Right lobe of liver (tissue), 6 donors: ENCODE data around the gene SSC4D. TPM values are rescaled to one million over a fixed set of nuclear protein-coding genes. Genes with fewer than 3 reads are reported as not detected.
A peak's percentile ranks its signal among the peaks of the same experiment; 100 is the strongest.

Source experiments
- ATAC-seq, 4 donors: fragments of 200-7000 bp; cut with Tn5 transposase; one replicate each; pipeline ENCODE4 v1.9.1; 2020; ENCODE audit warnings: mild to moderate bottlenecking in 4 of 4, moderate library complexity in 4 of 4
- DNase-seq, 3 donors: peaks; one replicate each; pipeline ENCODE4 v3.0.0-alpha.2; 2020
- H3K27ac ChIP-seq, 3 donors: fragments of 200-600 bp; one replicate each; pipeline ENCODE4 v1.8.0; 2022
- H3K27me3 ChIP-seq, 2 donors: fragments of 200-600 bp; one replicate each; pipeline ENCODE4 v1.8.0; 2022
- H3K36me3 ChIP-seq, 4 donors: fragments of 200-600 bp; sonication (generic) in 1 of 4; one replicate each; pipeline versions ENCODE4 v1.5.1 to v1.8.0; 2017 to 2022; ENCODE audit warnings: control low read depth in 1 of 4
- H3K4me1 ChIP-seq, 4 donors: fragments of 200-600 bp; sonication (generic) in 1 of 4; one replicate each; pipeline versions ENCODE4 v1.5.1 to v1.8.0; 2017 to 2022; ENCODE audit warnings: control low read depth in 1 of 4
- H3K4me3 ChIP-seq, 3 donors: fragments of 200-600 bp; one replicate each; pipeline ENCODE4 v1.8.0; 2022
- H3K9me3 ChIP-seq, 4 donors: fragments of 200-600 bp; sonication (generic) in 1 of 4; one replicate each; pipeline versions ENCODE4 v1.5.1 to v1.8.0; 2017 to 2022; ENCODE audit warnings: control low read depth in 1 of 4
- POLR2A ChIP-seq: fragments of 450-650 bp; IDR thresholded peaks from one replicate; pipeline ENCODE4 v1.6.1; 2017; ENCODE audit warnings: antibody characterized with exemption, mild to moderate bottlenecking
- WGBS: methylation state at CpG from one replicate; pipeline ENCODE4 v1.1.6; 2018; ENCODE audit warnings: low coverage, low lambda C conversion rate; ENCODE audit not compliant: insufficient coverage; ENCODE audit errors: missing lambda C conversion rate; 5-methylcytosine and 5-hydroxymethylcytosine counted together
- intact Hi-C, 2 donors: fragments of 100-400 bp; cut with DNase I; formaldehyde crosslinking; loops; one replicate each; pipeline versions ENCODE4 v1.11.2 to v1.14.1; 2022
- total RNA-seq, 6 experiments: library from RNA; depleted of rRNA in 2 of 6; stranded (reverse); fragments of >200 nt in 2 of 6; fragmentation: NEBNext Ultra II Directional in 3 of 6; extraction: Animal tissue kit (Norgen Biotek cat#: 25700) in 3 of 6; gene quantifications; one replicate each; pipeline versions ENCODE4 v1.1.0 to v1.2.4, GENCODE V29; 2016 to 2023
- TF ChIP-seq, protein P1 (sequence below), 4 donors: fragments of 200-600 bp in 3 of 4; fragments of 450-650 bp in 1 of 4; IDR thresholded peaks; one replicate each; pipeline versions ENCODE4 v1.5.1 to v1.8.0; 2016 to 2022; ENCODE audit warnings: antibody characterized with exemption in 4 of 4, mild to moderate bottlenecking in 2 of 4
- donor health status: DM: no; HTN: yes; CAD: no.
- donor health status: DM: no; HTN: no; CAD: no.
- donor health status: DM: no; HTN: no; CAD: no.
- donor health status: DM: no; HTN: yes; CAD: no.
- donor health status: DM: no; HTN: yes; CAD: no.

Gene SSC4D
- total RNA-seq, 6 experiments from 2014 or later: 1.2 to 2.6 (median 1.2) TPM

DNA sequence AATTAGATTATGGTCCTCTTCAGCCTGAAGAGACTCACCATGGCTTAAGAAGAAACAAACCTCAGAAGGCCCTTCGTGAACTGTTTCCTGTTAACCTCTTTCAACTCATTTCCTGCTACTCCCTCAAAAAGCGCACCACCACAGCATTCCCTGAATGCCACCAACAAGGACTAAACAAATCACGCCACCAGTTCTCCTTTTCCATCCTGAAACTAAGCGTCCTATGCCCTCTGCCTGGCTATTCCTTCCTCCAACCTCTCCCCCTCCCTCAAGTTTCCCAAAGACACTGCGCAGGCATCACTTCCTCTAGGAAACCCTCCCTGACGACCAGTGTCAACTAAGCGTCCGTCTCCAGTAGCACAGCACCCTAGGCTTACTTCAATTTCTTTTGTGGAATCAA lies 62.7 kb downstream of the SSC4D start:
- TF ChIP-seq, protein P1, sequence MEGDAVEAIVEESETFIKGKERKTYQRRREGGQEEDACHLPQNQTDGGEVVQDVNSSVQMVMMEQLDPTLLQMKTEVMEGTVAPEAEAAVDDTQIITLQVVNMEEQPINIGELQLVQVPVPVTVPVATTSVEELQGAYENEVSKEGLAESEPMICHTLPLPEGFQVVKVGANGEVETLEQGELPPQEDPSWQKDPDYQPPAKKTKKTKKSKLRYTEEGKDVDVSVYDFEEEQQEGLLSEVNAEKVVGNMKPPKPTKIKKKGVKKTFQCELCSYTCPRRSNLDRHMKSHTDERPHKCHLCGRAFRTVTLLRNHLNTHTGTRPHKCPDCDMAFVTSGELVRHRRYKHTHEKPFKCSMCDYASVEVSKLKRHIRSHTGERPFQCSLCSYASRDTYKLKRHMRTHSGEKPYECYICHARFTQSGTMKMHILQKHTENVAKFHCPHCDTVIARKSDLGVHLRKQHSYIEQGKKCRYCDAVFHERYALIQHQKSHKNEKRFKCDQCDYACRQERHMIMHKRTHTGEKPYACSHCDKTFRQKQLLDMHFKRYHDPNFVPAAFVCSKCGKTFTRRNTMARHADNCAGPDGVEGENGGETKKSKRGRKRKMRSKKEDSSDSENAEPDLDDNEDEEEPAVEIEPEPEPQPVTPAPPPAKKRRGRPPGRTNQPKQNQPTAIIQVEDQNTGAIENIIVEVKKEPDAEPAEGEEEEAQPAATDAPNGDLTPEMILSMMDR (IDR thresholded peaks at IDR 0.05): no peak
- peaks cover 5 to 31% (median 11%) of the 10 kb centered on the region in 4 donors for H3K36me3 ChIP-seq
- H3K4me3 ChIP-seq: no peak overlapping the region
- intact Hi-C loops: no loop called here
- peaks cover 0 to 55% (median 15%) of the 10 kb centered on the region in 4 donors for H3K4me1 ChIP-seq
- H3K27ac ChIP-seq: peak overlapping the region in 1 of 3 donors; percentile 14
- H3K27me3 ChIP-seq: no peaks in the 10 kb centered on the region
- ATAC-seq: peak; percentile 17 to 54 (median 42)
- WGBS: 50% methylated on average over 8 of the region's 8 CpGs
- no peaks in the 10 kb centered on the region for H3K9me3 ChIP-seq
- DNase-seq: no peak

DNA sequence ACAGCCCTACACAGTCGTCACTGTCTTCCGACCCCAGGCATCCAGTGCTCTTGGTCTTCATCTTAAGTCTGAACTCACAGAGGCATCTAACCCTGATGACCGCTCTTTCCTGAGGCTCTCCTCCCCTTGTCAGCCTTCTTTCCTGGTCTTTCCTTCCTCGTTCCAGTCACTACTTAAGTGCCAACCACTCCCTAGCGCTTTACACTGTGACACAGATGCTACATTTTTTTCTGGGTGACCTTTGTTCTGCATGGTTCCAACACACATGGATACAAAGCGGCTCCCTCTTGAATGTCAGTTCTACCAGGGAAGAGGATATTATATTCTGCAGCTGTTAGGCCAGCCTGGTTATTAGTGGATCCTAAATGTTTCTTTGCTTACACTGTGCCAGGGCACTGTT lies 63.4 kb downstream of the SSC4D start:
- WGBS: 58% methylated on average over 6 of the region's 6 CpGs
- ATAC-seq: peak; percentile 8 to 52 (median 22)
- TF ChIP-seq, protein P1 (IDR thresholded peaks at IDR 0.05): no peak
- Histone ChIP-seq H3K4me3 (no peak overlapping the region), H3K27me3 (no peaks in the 10 kb centered on the region), H3K4me1 (peaks cover 0 to 58% (median 15%) of the 10 kb centered on the region in 4 donors), H3K27ac (peak overlapping the region in 1 of 3 donors; percentile 14), H3K9me3 (no peaks in the 10 kb centered on the region), H3K36me3 (peaks cover 5 to 31% (median 11%) of the 10 kb centered on the region in 4 donors)
- no peak for DNase-seq
- intact Hi-C loops: no loop called here

DNA sequence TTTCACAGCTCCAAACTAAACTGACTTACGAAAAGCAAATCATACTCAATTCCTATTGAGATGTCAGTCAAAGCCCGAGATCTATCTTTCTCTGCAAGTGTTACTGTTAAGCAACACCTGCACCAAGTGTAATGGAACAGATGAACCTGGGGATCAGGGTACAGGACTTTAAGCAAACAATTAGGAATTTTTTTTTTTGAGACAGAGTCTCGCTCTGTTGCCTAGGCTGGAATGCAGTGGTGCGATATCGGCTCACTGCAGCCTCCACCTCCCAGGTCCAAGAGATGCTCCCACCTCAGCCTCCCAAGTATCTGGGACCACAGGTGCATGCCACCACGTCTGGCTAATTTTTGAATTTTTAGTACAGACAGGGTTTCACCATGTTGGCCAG lies 65.6 kb downstream of the SSC4D start:
- DNase-seq (no peak), ATAC-seq (peak; percentile 79 to 90 (median 85))
- peaks cover 0 to 40% (median 11%) of the 10 kb centered on the region in 4 donors for H3K36me3 ChIP-seq
- peaks cover 0 to 60% (median 11%) of the 10 kb centered on the region in 4 donors for H3K4me1 ChIP-seq
- WGBS: 27% methylated on average over 3 of the region's 6 CpGs
- intact Hi-C loops: no loop called here
- no peaks in the 10 kb centered on the region for H3K27me3 ChIP-seq
- TF ChIP-seq, protein P1 (IDR thresholded peaks at IDR 0.05): no peak
- TF ChIP-seq POLR2A: no peak
- H3K4me3 ChIP-seq: no peak overlapping the region
- H3K27ac ChIP-seq: peak overlapping the region in 1 of 3 donors; percentile 18
- no peaks in the 10 kb centered on the region for H3K9me3 ChIP-seq

DNA sequence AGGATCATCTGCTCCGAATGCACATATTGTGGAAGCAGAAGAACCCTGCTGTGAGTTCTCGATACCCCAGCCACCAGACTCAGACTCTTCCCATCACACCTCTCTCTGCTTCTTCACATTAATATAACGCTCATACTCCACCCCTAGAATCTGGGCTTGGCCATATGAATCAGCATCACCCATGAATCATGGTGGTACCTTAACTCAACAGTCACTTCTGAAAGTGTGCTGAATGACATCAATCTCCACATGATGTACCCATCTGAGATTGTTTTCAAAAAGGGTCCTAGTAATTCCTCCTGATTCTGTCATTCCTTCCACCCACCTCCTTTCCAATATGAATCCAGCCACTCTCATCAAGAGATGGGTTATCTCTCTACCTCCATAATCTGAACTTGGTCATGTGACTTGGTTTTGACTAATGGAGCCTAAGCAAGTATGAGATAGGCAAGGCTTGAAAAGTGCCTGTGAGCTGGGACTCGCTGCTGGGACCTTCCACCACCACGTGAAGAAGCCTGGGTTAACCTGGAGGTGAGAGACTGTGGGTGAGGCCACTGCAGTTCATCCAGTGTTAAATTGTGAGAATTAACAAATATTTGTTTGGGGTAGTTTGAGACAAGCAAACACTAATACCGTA lies 66.1 kb downstream of the SSC4D start:
- DNase-seq (no peak), ATAC-seq (peak in 2 of 4 donors; percentile 58 to 78)
- Histone ChIP-seq H3K4me1 (peaks cover 0 to 66% (median 11%) of the 10 kb centered on the region in 4 donors), H3K27ac (peak overlapping the region in 1 of 3 donors; percentile 18), H3K27me3 (no peaks in the 10 kb centered on the region), H3K4me3 (no peak overlapping the region), H3K9me3 (no peaks in the 10 kb centered on the region), H3K36me3 (peaks cover 0 to 40% (median 11%) of the 10 kb centered on the region in 4 donors)
- 61% methylated on average over 6 of the region's 6 CpGs for WGBS
- intact Hi-C loops: no loop called here
- TF ChIP-seq, protein P1 (IDR thresholded peaks at IDR 0.05): no peak
- no peak for TF ChIP-seq POLR2A
